CD14-positive monocyte (primary cell): ENCODE data around the gene KCNQ1OT1. TPM values are rescaled to one million over a fixed set of nuclear protein-coding genes. Genes with fewer than 3 reads are reported as not detected.

ENCODE experiments used
- DNase-seq, 3 donors: peaks; one replicate each; pipeline ENCODE4 v3.0.0-alpha.2; 2011 to 2022
- H2AFZ ChIP-seq: 2 replicates; pipeline ENCODE4 v1.6.0; 2012; ENCODE audit warnings: mild to moderate bottlenecking, low read depth, low read length, inconsistent platforms; ENCODE audit not compliant: insufficient read depth, poor library complexity, severe bottlenecking
- H3K27ac ChIP-seq, 2 donors: 1 replicate in 1 of 2; 2 replicates in 1 of 2; pipeline ENCODE4 v1.5.1; 2012 to 2013; ENCODE audit warnings: low read length in 2 of 2, control low read depth in 1 of 2, inconsistent platforms in 1 of 2, low read depth in 1 of 2, mild to moderate bottlenecking in 1 of 2
- H3K27me3 ChIP-seq, 2 donors: one replicate each; pipeline versions ENCODE4 v1.6.0 to v1.6.1; 2011 to 2013; ENCODE audit warnings: low read length in 2 of 2; ENCODE audit not compliant: control insufficient read depth in 2 of 2, insufficient read depth in 2 of 2
- H3K36me3 ChIP-seq, 2 donors: replicated peaks in 1 of 2; 1 replicate in 1 of 2; 2 replicates in 1 of 2; pipeline versions ENCODE4 v1.5.1 to v1.6.1; 2012 to 2013; ENCODE audit warnings: low read length in 2 of 2, control low read depth in 1 of 2, inconsistent platforms in 1 of 2, mild to moderate bottlenecking in 1 of 2; ENCODE audit not compliant: insufficient read depth in 2 of 2, control insufficient read depth in 1 of 2
- H3K4me1 ChIP-seq, 2 donors: 1 replicate in 1 of 2; 2 replicates in 1 of 2; pipeline versions ENCODE4 v1.5.1 to v1.6.1; 2012 to 2013; ENCODE audit warnings: low read length in 2 of 2, control low read depth in 1 of 2, inconsistent platforms in 1 of 2, mild to moderate bottlenecking in 1 of 2, moderate library complexity in 1 of 2; ENCODE audit not compliant: insufficient read depth in 2 of 2, control insufficient read depth in 1 of 2
- H3K4me2 ChIP-seq: replicated peaks from 2 replicates; pipeline ENCODE3; 2012; ENCODE audit warnings: low read length, moderate library complexity, mild to moderate bottlenecking; ENCODE audit not compliant: poor library complexity, severe bottlenecking; ENCODE audit errors: extremely low read depth
- H3K4me3 ChIP-seq, 3 experiments: fragments of 200-600 bp in 1 of 3; sonication (generic) in 1 of 3; replicated peaks in 1 of 3; 1 replicate in 2 of 3; 2 replicates in 1 of 3; pipeline ENCODE4 v1.5.1; 2011 to 2013; ENCODE audit warnings: low read length in 3 of 3, mild to moderate bottlenecking in 3 of 3, control low read depth in 2 of 3, low read depth in 2 of 3, inconsistent platforms in 1 of 3, moderate library complexity in 1 of 3
- H3K79me2 ChIP-seq: 2 replicates; pipeline ENCODE4 v1.6.0; 2012; ENCODE audit warnings: mild to moderate bottlenecking, control low read depth, inconsistent platforms, low read length, moderate library complexity; ENCODE audit not compliant: insufficient read depth
- H3K9ac ChIP-seq: 2 replicates; pipeline ENCODE4 v1.6.0; 2017; ENCODE audit warnings: low read length, mild to moderate bottlenecking; ENCODE audit not compliant: insufficient read depth, poor library complexity, severe bottlenecking
- H3K9me3 ChIP-seq, 2 donors: replicated peaks in 1 of 2; 1 replicate in 1 of 2; 2 replicates in 1 of 2; pipeline versions ENCODE4 v1.5.1 to v1.6.1; 2012 to 2013; ENCODE audit warnings: low read length in 2 of 2, control low read depth in 1 of 2; ENCODE audit not compliant: control insufficient read depth in 1 of 2, insufficient read depth in 1 of 2
- H4K20me1 ChIP-seq: 2 replicates; pipeline ENCODE4 v1.6.0; 2012; ENCODE audit warnings: mild to moderate bottlenecking, low read length, control low read depth, moderate library complexity; ENCODE audit not compliant: insufficient read depth
- H3K27ac Mint-ChIP-seq, 7 donors: one replicate each; pipeline ENCODE4 v1.8.0; 2020; ENCODE audit warnings: mild to moderate bottlenecking in 7 of 7, mixed read lengths in 7 of 7, moderate library complexity in 6 of 7, inconsistent platforms in 2 of 7
- H3K27me3 Mint-ChIP-seq, 3 donors: one replicate each; pipeline ENCODE4 v1.8.0; 2021 to 2022; ENCODE audit warnings: low read depth in 3 of 3, mild to moderate bottlenecking in 3 of 3, mixed read lengths in 3 of 3, moderate library complexity in 3 of 3, inconsistent platforms in 1 of 3
- H3K36me3 Mint-ChIP-seq, 2 donors: one replicate each; pipeline ENCODE4 v1.8.0; 2020; ENCODE audit warnings: mixed read lengths in 2 of 2, inconsistent platforms in 1 of 2, mild to moderate bottlenecking in 1 of 2
- H3K4me1 Mint-ChIP-seq: one replicate; pipeline ENCODE4 v1.8.0; 2020; ENCODE audit warnings: mild to moderate bottlenecking, mixed read lengths
- H3K4me3 Mint-ChIP-seq, 2 donors: one replicate each; pipeline ENCODE4 v1.8.0; 2020; ENCODE audit warnings: mild to moderate bottlenecking in 2 of 2, mixed read lengths in 2 of 2, moderate library complexity in 1 of 2
- H3K9me3 Mint-ChIP-seq, 7 donors: one replicate each; pipeline ENCODE4 v1.8.0; 2020 to 2022; ENCODE audit warnings: mixed read lengths in 7 of 7, mild to moderate bottlenecking in 6 of 7, moderate library complexity in 6 of 7, inconsistent platforms in 2 of 7
- WGBS: methylation state at CpG from one replicate; pipeline ENCODE4 v1.1.5; 2013; ENCODE audit warnings: missing lambda C conversion rate; ENCODE audit not compliant: insufficient coverage; 5-methylcytosine and 5-hydroxymethylcytosine counted together
- intact Hi-C, 2 donors: fragments of 100-400 bp; cut with micrococcal nuclease; formaldehyde crosslinking; loops; one replicate each; pipeline versions ENCODE4 v1.15.0 to v1.15.1; 2023
- polyA plus RNA-seq, 3 donors: library from polyadenylated mRNA; depleted of rRNA in 1 of 3; unstranded in 2 of 3; stranded (reverse) in 1 of 3; fragments of 300-500 nt in 2 of 3; fragments of >200 nt in 1 of 3; fragmentation: Illumina TruSeq in 2 of 3; gene quantifications; 1 replicate in 2 of 3; 2 replicates in 1 of 3; pipeline ENCODE4 v1.2.3, GENCODE V29; 2012 to 2021
- TF ChIP-seq, protein P1 (sequence below): fragments of 200-600 bp; IDR thresholded peaks from one replicate; pipeline ENCODE4 v1.8.0; 2022; ENCODE audit warnings: antibody characterized with exemption, mild to moderate bottlenecking

Gene KCNQ1OT1
- polyA plus RNA-seq, 3 donors, result 0.01 to 0.04 (median 0.03) TPM

DNA sequence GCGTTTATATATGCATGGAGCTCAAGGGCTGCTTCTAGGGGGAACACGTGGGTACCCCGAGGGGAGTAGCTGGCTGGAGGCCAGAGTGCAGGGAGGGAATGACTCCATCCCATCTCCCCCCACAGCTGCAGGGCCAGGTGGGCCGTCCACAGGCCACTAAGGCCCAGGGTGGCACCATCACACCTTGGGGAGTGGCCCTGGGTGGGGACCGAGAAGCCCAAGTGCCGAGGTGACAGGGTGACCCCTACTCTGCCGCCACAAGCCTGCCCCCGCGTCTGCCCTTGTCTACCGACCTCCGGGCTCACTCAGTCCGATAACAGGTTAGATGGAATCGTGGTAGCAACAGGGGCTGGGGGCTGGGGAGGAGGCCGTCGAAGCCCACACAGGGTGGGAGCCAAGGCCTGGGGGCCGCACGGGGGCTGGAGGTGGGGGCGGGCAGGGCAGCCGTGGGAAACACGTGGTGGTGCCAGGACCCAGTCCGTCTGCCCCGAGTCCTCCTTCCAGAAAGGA lies 125.7 kb downstream of the KCNQ1OT1 start:
- Histone ChIP-seq H3K9ac (no peak overlapping the region), H3K9me3 (peaks cover 0 to 14% of the 10 kb centered on the region in 2 donors), H4K20me1 (peaks cover 89% of the 10 kb centered on the region), H3K4me2 (no peak overlapping the region), H3K27me3 (no peaks in the 10 kb centered on the region), H3K36me3 (peaks cover 63 to 80% of the 10 kb centered on the region in 2 donors), H3K79me2 (no peaks in the 10 kb centered on the region), H3K4me1 (no peaks in the 10 kb centered on the region), H2AFZ (no peak overlapping the region), H3K4me3 (no peak overlapping the region), H3K27ac (no peak overlapping the region)
- Mint-ChIP-seq H3K27me3 (peaks cover 0 to 3% (median 0%) of the 10 kb centered on the region in 3 donors), H3K4me3 (no peak overlapping the region), H3K4me1 (no peaks in the 10 kb centered on the region), H3K27ac (no peak overlapping the region), H3K36me3 (peaks cover 28 to 56% of the 10 kb centered on the region in 2 donors), H3K9me3 (peaks cover 0 to 6% (median 0%) of the 10 kb centered on the region in 7 donors)
- WGBS, result 96% methylated on average over 5 of the region's 22 CpGs
- DNase-seq, result no peak
- intact Hi-C loops, result no loop called here
- TF ChIP-seq, protein P1, sequence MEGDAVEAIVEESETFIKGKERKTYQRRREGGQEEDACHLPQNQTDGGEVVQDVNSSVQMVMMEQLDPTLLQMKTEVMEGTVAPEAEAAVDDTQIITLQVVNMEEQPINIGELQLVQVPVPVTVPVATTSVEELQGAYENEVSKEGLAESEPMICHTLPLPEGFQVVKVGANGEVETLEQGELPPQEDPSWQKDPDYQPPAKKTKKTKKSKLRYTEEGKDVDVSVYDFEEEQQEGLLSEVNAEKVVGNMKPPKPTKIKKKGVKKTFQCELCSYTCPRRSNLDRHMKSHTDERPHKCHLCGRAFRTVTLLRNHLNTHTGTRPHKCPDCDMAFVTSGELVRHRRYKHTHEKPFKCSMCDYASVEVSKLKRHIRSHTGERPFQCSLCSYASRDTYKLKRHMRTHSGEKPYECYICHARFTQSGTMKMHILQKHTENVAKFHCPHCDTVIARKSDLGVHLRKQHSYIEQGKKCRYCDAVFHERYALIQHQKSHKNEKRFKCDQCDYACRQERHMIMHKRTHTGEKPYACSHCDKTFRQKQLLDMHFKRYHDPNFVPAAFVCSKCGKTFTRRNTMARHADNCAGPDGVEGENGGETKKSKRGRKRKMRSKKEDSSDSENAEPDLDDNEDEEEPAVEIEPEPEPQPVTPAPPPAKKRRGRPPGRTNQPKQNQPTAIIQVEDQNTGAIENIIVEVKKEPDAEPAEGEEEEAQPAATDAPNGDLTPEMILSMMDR, result no peak

DNA sequence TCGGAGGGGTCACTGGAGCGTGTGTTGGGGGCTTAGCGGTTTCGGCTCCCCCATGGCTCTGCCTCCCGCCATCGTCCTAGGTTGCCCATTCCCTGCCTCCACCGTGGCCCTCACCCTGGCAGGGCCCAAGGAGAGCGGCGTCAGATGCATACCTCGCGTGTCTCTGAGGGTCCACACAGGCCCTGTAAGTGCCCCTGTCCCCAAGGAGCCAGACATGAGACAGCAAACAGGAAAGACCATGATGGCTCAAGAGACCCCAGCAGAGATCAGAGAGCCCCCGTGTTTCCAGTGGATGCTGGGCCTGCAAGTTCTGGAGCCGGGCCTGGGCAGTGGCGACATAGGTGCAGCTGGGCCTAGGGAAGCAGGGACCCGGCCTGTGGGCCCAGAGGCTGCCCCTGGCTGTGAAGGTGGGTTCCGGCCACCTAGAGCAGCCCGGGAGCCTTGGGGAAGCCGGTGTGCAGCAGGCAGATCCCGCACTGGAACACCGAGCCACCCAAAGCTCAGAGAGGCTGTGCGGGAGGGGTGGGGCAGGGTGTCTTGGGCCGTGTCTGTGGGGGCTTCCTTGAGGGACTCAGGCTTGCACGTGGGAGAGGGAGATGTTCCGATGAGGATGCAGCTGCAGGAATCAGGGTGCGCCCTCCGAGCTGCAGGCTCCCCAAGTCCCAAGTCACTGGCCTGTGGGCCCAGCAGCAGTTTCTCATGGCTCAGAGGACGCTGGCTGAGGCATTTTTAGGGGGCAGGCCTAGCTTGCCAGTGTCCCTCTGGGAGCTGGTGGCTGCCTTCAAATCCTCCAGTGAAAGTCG lies 126.4 kb downstream of the KCNQ1OT1 start:
- H3K27ac Mint-ChIP-seq, result no peak overlapping the region
- TF ChIP-seq, protein P1, result no peak

More for the DNA sequence above, 126.4 kb downstream of the KCNQ1OT1 start:
- peaks cover 0 to 3% (median 0%) of the 10 kb centered on the region in 3 donors for H3K27me3 Mint-ChIP-seq
- H3K27me3 ChIP-seq, result no peaks in the 10 kb centered on the region
- H3K9me3 ChIP-seq, result peaks cover 0 to 14% of the 10 kb centered on the region in 2 donors
- peaks cover 26 to 57% of the 10 kb centered on the region in 2 donors for H3K36me3 Mint-ChIP-seq
- H3K79me2 ChIP-seq, result no peaks in the 10 kb centered on the region
- no peaks in the 10 kb centered on the region for H3K4me1 ChIP-seq
- no peak overlapping the region for H3K4me3 Mint-ChIP-seq
- no peak overlapping the region for H3K27ac ChIP-seq
- WGBS, result 99% methylated on average over 27 of the region's 28 CpGs
- DNase-seq, result no peak
- no peak overlapping the region for H3K4me2 ChIP-seq
- H3K4me3 ChIP-seq, result no peak overlapping the region
- H3K9me3 Mint-ChIP-seq, result peaks cover 0 to 6% (median 0%) of the 10 kb centered on the region in 7 donors
- H4K20me1 ChIP-seq, result peaks cover 88% of the 10 kb centered on the region
- H3K36me3 ChIP-seq, result peaks cover 63 to 79% of the 10 kb centered on the region in 2 donors
- no peak overlapping the region for H2AFZ ChIP-seq
- intact Hi-C loops, result no loop called here
- H3K4me1 Mint-ChIP-seq, result no peaks in the 10 kb centered on the region
- H3K9ac ChIP-seq, result no peak overlapping the region
